ENCODE measurements around the gene C10orf62.

DNA sequence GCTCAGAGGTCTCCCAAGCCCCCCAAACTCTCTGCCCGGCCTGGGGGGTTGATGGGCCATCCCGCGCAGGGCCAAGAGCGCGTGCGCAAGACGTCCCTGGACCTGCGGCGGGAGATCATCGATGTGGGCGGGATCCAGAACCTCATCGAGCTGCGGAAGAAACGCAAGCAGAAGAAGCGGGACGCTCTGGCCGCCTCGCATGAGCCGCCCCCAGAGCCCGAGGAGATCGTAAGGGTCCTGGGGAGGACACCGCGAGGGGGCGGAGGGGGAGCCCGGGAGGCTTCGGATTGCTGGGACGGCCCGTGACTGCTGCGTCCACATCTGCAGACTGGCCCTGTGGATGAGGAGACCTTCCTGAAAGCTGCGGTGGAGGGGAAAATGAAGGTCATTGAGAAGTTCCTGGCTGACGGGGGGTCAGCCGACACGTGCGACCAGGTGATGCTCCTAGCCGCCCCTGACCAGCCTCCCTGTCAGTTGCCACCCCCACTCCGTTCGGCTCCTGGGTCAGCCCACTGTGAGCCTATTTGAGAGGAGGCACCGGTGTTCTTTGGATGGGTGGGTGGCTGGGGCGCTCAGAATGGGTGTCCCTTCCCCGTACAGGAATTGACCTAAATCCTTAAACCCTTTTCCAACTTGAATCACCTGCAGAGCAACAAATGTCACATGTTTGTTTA lies 11.2 kb upstream of the C10orf62 start:
- TF ChIP-seq CTCF (IDR thresholded peaks at IDR 0.05): no peak
- TF ChIP-seq POLR2AphosphoS5 (IDR thresholded peaks at IDR 0.05): no peak
- TF ChIP-seq POLR2A (IDR thresholded peaks at IDR 0.05; ENCODE audit: low read depth): no peak
